HFF-Myc (cell line): ENCODE results near the gene FYCO1.
A peak's percentile ranks its signal among the peaks of the same experiment; 100 is the strongest.

Experiments
- DNase-seq: peaks from one replicate; pipeline ENCODE4 v3.0.0-alpha.2; 2011; ENCODE audit warnings: low read depth; ENCODE audit errors: extremely low read depth
- H3K4me3 ChIP-seq: replicated peaks from 2 replicates; pipeline ENCODE4 v1.5.1; 2011; ENCODE audit warnings: low read depth, mild to moderate bottlenecking, control low read depth, low read length
- TF ChIP-seq, protein P1 (sequence below): IDR thresholded peaks from 2 replicates; pipeline ENCODE4 v1.5.1; 2012; ENCODE audit warnings: mild to moderate bottlenecking, low read depth, low read length, control low read depth; ENCODE audit errors: missing control alignments

The FYCO1 gene

DNA sequence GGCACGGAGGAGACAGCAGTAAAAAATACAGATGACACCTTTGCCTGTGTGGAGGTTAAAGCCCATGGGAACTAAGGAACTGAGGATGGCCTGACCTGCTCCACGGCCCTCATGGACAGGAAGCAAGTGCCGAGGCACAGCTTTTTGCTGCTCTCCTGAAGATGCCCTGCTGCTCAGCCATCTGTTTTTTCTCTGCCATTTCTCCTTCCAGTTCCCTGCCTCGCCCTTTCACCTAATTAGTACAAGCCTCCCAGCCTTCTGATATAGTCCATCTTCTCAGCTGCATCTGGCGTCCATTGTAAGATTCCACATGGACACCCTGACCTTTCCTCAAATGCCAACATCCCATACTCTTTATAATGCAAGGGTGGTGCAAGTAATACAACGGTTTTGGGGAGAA lies 64.1 kb downstream of the FYCO1 start:
- DNase-seq, result no peak
- H3K4me3 ChIP-seq, result no peak overlapping the region
- TF ChIP-seq, protein P1, sequence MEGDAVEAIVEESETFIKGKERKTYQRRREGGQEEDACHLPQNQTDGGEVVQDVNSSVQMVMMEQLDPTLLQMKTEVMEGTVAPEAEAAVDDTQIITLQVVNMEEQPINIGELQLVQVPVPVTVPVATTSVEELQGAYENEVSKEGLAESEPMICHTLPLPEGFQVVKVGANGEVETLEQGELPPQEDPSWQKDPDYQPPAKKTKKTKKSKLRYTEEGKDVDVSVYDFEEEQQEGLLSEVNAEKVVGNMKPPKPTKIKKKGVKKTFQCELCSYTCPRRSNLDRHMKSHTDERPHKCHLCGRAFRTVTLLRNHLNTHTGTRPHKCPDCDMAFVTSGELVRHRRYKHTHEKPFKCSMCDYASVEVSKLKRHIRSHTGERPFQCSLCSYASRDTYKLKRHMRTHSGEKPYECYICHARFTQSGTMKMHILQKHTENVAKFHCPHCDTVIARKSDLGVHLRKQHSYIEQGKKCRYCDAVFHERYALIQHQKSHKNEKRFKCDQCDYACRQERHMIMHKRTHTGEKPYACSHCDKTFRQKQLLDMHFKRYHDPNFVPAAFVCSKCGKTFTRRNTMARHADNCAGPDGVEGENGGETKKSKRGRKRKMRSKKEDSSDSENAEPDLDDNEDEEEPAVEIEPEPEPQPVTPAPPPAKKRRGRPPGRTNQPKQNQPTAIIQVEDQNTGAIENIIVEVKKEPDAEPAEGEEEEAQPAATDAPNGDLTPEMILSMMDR, result no peak

DNA sequence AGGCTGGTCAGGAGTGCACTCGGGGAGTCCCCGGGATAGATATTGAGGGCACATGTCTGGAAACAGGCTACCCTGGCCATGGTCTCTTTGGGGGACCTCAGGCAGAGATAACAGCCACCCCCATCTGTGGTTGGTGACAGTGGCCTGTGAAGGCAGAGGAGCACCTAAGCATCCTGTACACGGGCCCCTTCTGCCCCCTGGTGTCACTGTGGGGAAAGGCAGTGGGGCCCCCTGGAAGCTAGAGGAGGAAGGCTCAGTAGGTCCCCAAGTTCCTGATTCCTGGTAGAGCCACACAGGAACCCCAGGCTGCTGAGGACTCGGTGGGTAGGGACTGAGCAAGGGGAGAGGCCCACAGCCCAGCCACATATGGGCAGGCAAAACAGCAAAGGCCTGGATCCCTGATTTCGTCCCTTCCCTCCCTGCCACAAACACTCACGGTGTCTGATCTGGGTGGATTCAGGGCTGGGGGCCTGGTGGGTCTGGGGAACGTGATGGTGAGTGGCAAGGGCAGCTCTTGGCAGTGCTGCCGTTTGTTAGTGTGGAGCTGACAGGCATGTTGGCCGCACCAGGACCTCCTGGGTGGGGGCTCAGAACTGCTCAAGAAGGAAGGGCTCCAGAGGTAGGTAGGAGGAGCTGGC lies 66.5 kb downstream of the FYCO1 start:
- no peak for DNase-seq
- no peak overlapping the region for H3K4me3 ChIP-seq
- TF ChIP-seq, protein P1, result peak; percentile 82

DNA sequence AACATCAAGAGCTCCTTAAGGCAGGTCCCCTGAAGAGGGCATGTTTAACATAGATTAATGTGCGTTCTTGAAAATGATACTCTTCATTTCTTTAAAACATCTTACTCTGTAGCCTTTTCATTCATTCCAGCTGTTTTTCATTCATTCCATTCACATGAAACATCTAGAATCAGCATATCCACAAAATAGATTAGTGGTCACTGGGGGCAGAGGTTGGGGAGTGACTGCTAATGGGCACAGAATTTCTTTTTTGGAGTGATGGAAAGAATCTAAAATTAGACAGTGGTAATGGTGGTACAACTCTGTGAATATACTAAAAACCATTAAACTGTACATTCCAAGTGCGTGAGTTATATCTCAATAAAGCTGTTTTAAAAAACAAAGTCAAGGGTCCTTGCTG lies 67.7 kb downstream of the FYCO1 start:
- no peak overlapping the region for H3K4me3 ChIP-seq
- TF ChIP-seq, protein P1, result no peak
- DNase-seq, result no peak

DNA sequence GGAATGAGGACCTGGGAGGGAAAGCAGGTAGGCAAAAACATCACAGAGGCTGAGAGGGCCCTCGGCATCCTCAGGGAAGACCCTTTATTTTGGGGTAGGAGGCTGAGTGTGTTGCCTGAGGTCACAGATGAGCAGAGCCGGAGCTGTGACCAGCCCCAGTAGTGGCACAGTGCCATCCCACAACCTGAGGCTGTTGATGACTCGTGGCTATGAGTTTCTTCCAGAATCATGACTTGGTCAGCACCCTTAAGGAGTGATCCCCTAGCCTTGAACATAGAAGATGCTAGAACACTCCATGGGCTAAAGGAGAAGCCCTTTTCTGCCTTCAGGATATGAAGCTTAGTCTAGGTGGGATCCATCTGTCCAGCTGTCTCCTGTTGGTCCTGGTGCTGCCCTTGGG lies 71.9 kb downstream of the FYCO1 start:
- no peak for DNase-seq
- TF ChIP-seq, protein P1, result no peak
- no peak overlapping the region for H3K4me3 ChIP-seq

DNA sequence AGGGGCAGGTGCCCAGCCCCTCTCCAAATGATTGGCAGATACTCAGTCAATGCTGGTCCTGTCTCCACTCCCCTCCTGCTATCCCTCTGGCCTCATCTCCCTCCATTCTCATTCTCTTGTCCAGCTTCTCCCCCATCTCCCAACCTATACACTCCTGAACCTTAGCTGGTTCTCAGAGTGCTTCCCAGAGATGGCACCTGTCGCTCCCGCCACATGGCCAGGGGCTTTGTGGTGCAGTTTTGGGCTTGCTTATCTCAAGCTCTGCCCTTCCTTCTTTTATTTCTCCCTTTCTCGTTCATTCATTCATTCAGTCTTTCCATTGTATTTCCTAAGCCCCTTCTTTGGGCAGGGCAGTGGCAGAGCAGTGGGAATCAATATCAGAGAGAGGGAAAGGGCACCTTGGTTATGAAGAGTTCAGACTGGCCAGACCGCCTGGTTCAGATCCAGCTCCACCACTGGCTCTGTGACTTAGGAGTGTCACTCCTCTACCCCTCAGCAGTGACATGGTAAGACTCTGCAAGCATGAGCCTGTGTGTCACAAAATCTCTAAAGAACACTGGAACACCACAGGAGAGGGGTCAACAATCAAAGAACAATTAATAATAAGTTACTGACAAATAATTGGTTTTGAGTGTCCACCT lies 72.6 kb downstream of the FYCO1 start:
- no peak overlapping the region for H3K4me3 ChIP-seq
- TF ChIP-seq, protein P1, result no peak
- DNase-seq, result no peak

DNA sequence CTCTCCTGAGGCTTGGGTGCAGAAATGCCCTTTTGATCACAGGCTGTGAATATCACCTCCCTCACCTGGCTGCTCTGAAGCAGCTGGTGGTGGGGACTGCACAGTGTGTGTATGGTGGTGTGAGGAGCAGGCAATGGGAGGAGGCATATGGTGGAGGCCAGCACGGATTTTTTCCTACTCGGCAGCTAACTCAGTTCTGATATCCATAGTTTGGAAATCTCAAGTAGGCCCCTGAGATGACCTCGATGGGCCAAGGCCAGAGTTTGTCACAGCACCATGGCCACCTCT lies 73.6 kb downstream of the FYCO1 start:
- no peak overlapping the region for H3K4me3 ChIP-seq
- TF ChIP-seq, protein P1, result no peak

More for the DNA sequence above, 73.6 kb downstream of the FYCO1 start:
- DNase-seq, result no peak
